HepG2 (cell line): Measurements from ENCODE around the gene RNF126. TPM values are rescaled to one million over a fixed set of nuclear protein-coding genes. Genes with fewer than 3 reads are reported as not detected.

Experiments
- ATAC-seq: fragments of 200-7000 bp; cut with Tn5 transposase; 3 replicates; pipeline ENCODE4 v1.9.1; 2020; ENCODE audit warnings: mild to moderate bottlenecking, moderate library complexity
- Bru-seq: library from RNA; stranded (reverse); fragments of 400-500 nt; gene quantifications from one replicate; lab custom pipeline; 2021; lab: Mats Ljungman, UMichigan
- BruChase-seq, 2 experiments: library from RNA; stranded (reverse); fragments of 400-500 nt; gene quantifications; one replicate each; lab custom pipeline; 2021; lab: Mats Ljungman, UMichigan
- BruUV-seq: library from RNA; stranded (reverse); fragments of 400-500 nt; replicated peaks from 2 replicates; lab custom pipeline; 2021; lab: Mats Ljungman, UMichigan
- CTCF ChIA-PET: fragments of 300-600 bp; formaldehyde crosslinking; extraction: SDS; loops from one replicate; lab custom pipeline; 2021; ENCODE audit warnings: low total read pairs, inconsistent platforms, low intra/inter-chr PET ratio; lab: Yijun Ruan, JAX
- POLR2A ChIA-PET: fragments of 350-600 bp; sonication (Branson Sonifier 250); formaldehyde crosslinking; loops from one replicate; lab custom pipeline; 2020; ENCODE audit warnings: antibody characterized with exemption, inconsistent platforms; lab: Yijun Ruan, JAX
- DNase-seq: peaks from one replicate; pipeline ENCODE4 v3.0.0-alpha.2; 2015; ENCODE audit warnings: low spot score
- FAIRE-seq: peaks from 3 replicates; lab custom pipeline; 2011; peaks lifted over from hg19 to GRCh38; lab: Jason Lieb, UNC
- H2AFZ ChIP-seq: one replicate; pipeline ENCODE4 v1.6.1; 2011; ENCODE audit warnings: low read length, inconsistent platforms
- H3K27ac ChIP-seq: fragments of 300-600 bp; 3 replicates; pipeline ENCODE4 v1.8.0; 2011; ENCODE audit warnings: mixed run types, mild to moderate bottlenecking, mixed read lengths, low read length, inconsistent platforms; ENCODE audit not compliant: insufficient read depth; ENCODE audit errors: extremely low read length
- H3K27me3 ChIP-seq, 2 experiments: fragments of 200-600 bp in 1 of 2; 2 replicates in 1 of 2; 3 replicates in 1 of 2; pipeline versions ENCODE4 v1.6.0 to v1.8.0; 2011; ENCODE audit warnings: low read length in 2 of 2, mild to moderate bottlenecking in 2 of 2, moderate library complexity in 2 of 2, inconsistent platforms in 1 of 2; ENCODE audit not compliant: insufficient read depth in 2 of 2, control insufficient read depth in 1 of 2
- H3K36me3 ChIP-seq, 2 experiments: fragments of 200-600 bp in 1 of 2; replicated peaks in 1 of 2; 2 replicates in 1 of 2; 3 replicates in 1 of 2; pipeline versions ENCODE4 v1.5.1 to v1.8.0; 2011; ENCODE audit warnings: low read length in 2 of 2, inconsistent platforms in 1 of 2; ENCODE audit not compliant: insufficient read depth in 2 of 2, control insufficient read depth in 1 of 2
- H3K4me1 ChIP-seq: 2 replicates; pipeline ENCODE4 v1.5.1; 2012; ENCODE audit warnings: low read length, inconsistent platforms; ENCODE audit not compliant: insufficient read depth
- H3K4me2 ChIP-seq: 2 replicates; pipeline ENCODE4 v1.6.0; 2011; ENCODE audit warnings: low read depth, low read length, inconsistent platforms
- H3K4me3 ChIP-seq, 3 experiments: fragments of 200-600 bp in 1 of 3; sonication (generic), shearing (Covaris generic) in 1 of 3; replicated peaks in 1 of 3; 2 replicates each; pipeline ENCODE4 v1.5.1; 2011 to 2016; ENCODE audit warnings: low read length in 3 of 3, inconsistent platforms in 2 of 3, low read depth in 2 of 3, mild to moderate bottlenecking in 2 of 3, control low read depth in 1 of 3, mixed read lengths in 1 of 3; ENCODE audit not compliant: insufficient read depth in 1 of 3
- H3K79me2 ChIP-seq: one replicate; pipeline ENCODE4 v1.6.1; 2011; ENCODE audit warnings: low read length, inconsistent platforms; ENCODE audit not compliant: insufficient read depth
- H3K9ac ChIP-seq: 2 replicates; pipeline ENCODE4 v1.6.0; 2011; ENCODE audit warnings: mild to moderate bottlenecking, low read depth, low read length, inconsistent platforms; ENCODE audit not compliant: insufficient read depth
- H3K9me3 ChIP-seq: 2 replicates; pipeline ENCODE4 v1.5.1; 2012; ENCODE audit warnings: mild to moderate bottlenecking, low read length
- H4K20me1 ChIP-seq: 2 replicates; pipeline ENCODE4 v1.6.0; 2011; ENCODE audit warnings: inconsistent platforms, mild to moderate bottlenecking, low read length, moderate library complexity; ENCODE audit not compliant: insufficient read depth
- ARNTL ChIP-seq: sonication (generic); formaldehyde crosslinking; IDR thresholded peaks from 2 replicates; pipeline ENCODE4 v1.4.0; 2020; ENCODE audit warnings: mild to moderate bottlenecking, missing genetic modification reagents
- HNRNPLL ChIP-seq: fragments of 200-400 bp; formaldehyde crosslinking; IDR thresholded peaks from 2 replicates; pipeline ENCODE4 v1.6.1; 2017; ENCODE audit warnings: mild to moderate bottlenecking, low read depth, low read length; ENCODE audit not compliant: poor library complexity, severe bottlenecking
- MED1 ChIP-seq: sonication (generic); formaldehyde crosslinking; IDR thresholded peaks from 2 replicates; pipeline ENCODE4 v1.4.0; 2020; ENCODE audit warnings: missing genetic modification reagents
- MTA3 ChIP-seq: sonication (generic); formaldehyde crosslinking; IDR thresholded peaks from 2 replicates; pipeline ENCODE4 v1.4.0; 2020; ENCODE audit warnings: missing genetic modification reagents
- PAXIP1 ChIP-seq: sonication (generic); formaldehyde crosslinking; conservative IDR thresholded peaks from 2 replicates; pipeline ENCODE4 v1.4.0; 2020; ENCODE audit warnings: mild to moderate bottlenecking, missing genetic modification reagents, moderate library complexity
- THRA ChIP-seq: sonication (generic); formaldehyde crosslinking; IDR thresholded peaks from 2 replicates; pipeline ENCODE4 v1.4.0; 2020; ENCODE audit warnings: missing genetic modification reagents, borderline replicate concordance
- ZNF335 ChIP-seq: sonication (generic); formaldehyde crosslinking; IDR thresholded peaks from 2 replicates; pipeline ENCODE4 v1.4.0; 2020; ENCODE audit warnings: missing genetic modification reagents
- WGBS: methylation state at CpG from one replicate; pipeline ENCODE4 v1.1.6; 2017; ENCODE audit warnings: low lambda C conversion rate; 5-methylcytosine and 5-hydroxymethylcytosine counted together
- in situ Hi-C: cut with HindIII; loops from 2 replicates; pipeline ENCODE4 v1.10.0; 2017; ENCODE audit warnings: low pct_unique_long_range_greater_than_20kb; ENCODE audit not compliant: extremely low pct_ligation_motif_present
- intact Hi-C: fragments of 100-400 bp; cut with micrococcal nuclease; formaldehyde crosslinking; loops from one replicate; pipeline ENCODE4 v1.10.0; 2022; ENCODE audit not compliant: unreplicated experiment
- long read RNA-seq, 2 experiments: library from RNA in 1 of 2; library from polyadenylated mRNA in 1 of 2; stranded (forward) in 1 of 2; unstranded in 1 of 2; transcript quantifications; one replicate each; pipeline ENCODE4 v2.0.0, GENCODE V29; 2019 to 2022
- polyA minus RNA-seq, 3 experiments: library from RNA; depleted of rRNA, polyadenylated mRNA; stranded (reverse); fragments of >200 nt; gene quantifications; 2 replicates each; pipeline ENCODE4 v1.2.3, GENCODE V29; 2011; ENCODE audit warnings: low replicate concordance in 1 of 3
- polyA plus RNA-seq, 8 experiments: library from polyadenylated mRNA; depleted of rRNA in 3 of 8; stranded (reverse) in 7 of 8; unstranded in 1 of 8; fragments of >200 nt; fragmentation: Illumina TruSeq in 4 of 8; extraction: Trizol in 4 of 8; gene quantifications; 2 replicates each; pipeline versions ENCODE4 v1.2.1 to v1.2.3, GENCODE V29; 2011 to 2016; ENCODE audit warnings: low read depth in 4 of 8, missing spikeins in 1 of 8, mixed read lengths in 1 of 8; ENCODE audit not compliant: insufficient read depth in 1 of 8
- total RNA-seq, 5 experiments: library from RNA; depleted of rRNA; stranded (reverse); fragments of >200 nt; fragmentation: Illumina TruSeq; extraction: Trizol; gene quantifications; 2 replicates each; pipeline ENCODE4 v1.2.3, GENCODE V29; 2016; ENCODE audit warnings: low read depth in 1 of 5
- TF ChIP-seq, protein P1 (sequence below): sonication (generic); formaldehyde crosslinking; IDR thresholded peaks from 2 replicates; pipeline ENCODE4 v1.4.0; 2020; ENCODE audit warnings: mild to moderate bottlenecking, missing genetic modification reagents

The RNF126 gene
- total RNA-seq (2016; rRNA removed; fragmentation: Illumina TruSeq; extraction: Trizol) (18.5 and 34.0 TPM in 2 replicates), polyA plus RNA-seq (2011; rRNA removed) (23.2 and 24.6 TPM in 2 replicates), polyA minus RNA-seq (2011; rRNA and poly(A)+ RNA removed; ENCODE audit: low replicate concordance) (10.7 and 26.6 TPM in 2 replicates), Bru-seq, nascent RNA (percentile 64 among the genes with signal in this experiment), BruChase-seq, experiment 1, labeled RNA remaining after a 6-hour chase (percentile 86 among the genes with signal in this experiment), BruChase-seq, experiment 2, labeled RNA remaining after a 2-hour chase (percentile 78 among the genes with signal in this experiment)
- total RNA-seq (2016; cell fraction: cytosol; rRNA removed; fragmentation: Illumina TruSeq; extraction: Trizol; ENCODE audit: low read depth) = 60.7 and 62.9 TPM in 2 replicates
- total RNA-seq (2016; cell fraction: insoluble cytoplasmic fraction; rRNA removed; fragmentation: Illumina TruSeq; extraction: Trizol) = 14.0 and 32.5 TPM in 2 replicates
- 51.8 and 70.5 TPM in 2 replicates for total RNA-seq (2016; cell fraction: membrane; rRNA removed; fragmentation: Illumina TruSeq; extraction: Trizol)
- total RNA-seq (2016; cell fraction: nucleus; rRNA removed; fragmentation: Illumina TruSeq; extraction: Trizol) = 20.4 and 26.7 TPM in 2 replicates
- 21.4 and 33.6 TPM in 2 replicates for polyA plus RNA-seq (2011; cell fraction: cytosol; rRNA removed)
- 96.9 and 98.7 TPM in 2 replicates for polyA plus RNA-seq (2011; cell fraction: nucleus; rRNA removed)
- 47.4 and 51.2 TPM in 2 replicates for polyA plus RNA-seq (2012)
- 83.7 and 90.8 TPM in 2 replicates for polyA plus RNA-seq (2016; cell fraction: cytosol; fragmentation: Illumina TruSeq; extraction: Trizol; ENCODE audit: low read depth)
- 29.9 and 39.9 TPM in 2 replicates for polyA plus RNA-seq (2016; cell fraction: insoluble cytoplasmic fraction; fragmentation: Illumina TruSeq; extraction: Trizol; ENCODE audit: low read depth)
- polyA plus RNA-seq (2016; cell fraction: membrane; fragmentation: Illumina TruSeq; extraction: Trizol; ENCODE audit: low read depth) = 79.7 and 88.6 TPM in 2 replicates
- 75.9 and 77.0 TPM in 2 replicates for polyA plus RNA-seq (2016; cell fraction: nucleus; fragmentation: Illumina TruSeq; extraction: Trizol; ENCODE audit: insufficient read depth, low read depth)
- polyA minus RNA-seq (2011; cell fraction: cytosol; rRNA and poly(A)+ RNA removed) = 18.3 and 21.9 TPM in 2 replicates
- 28.0 and 36.3 TPM in 2 replicates for polyA minus RNA-seq (2011; cell fraction: nucleus; rRNA and poly(A)+ RNA removed)
- long read RNA-seq, experiment 1, transcript RNF126-201 (9 exons, 1,694 nt) = major isoform, 66 of 97 reads
- long read RNA-seq, experiment 1, partial matches to known transcripts = 7 of 97 reads
- long read RNA-seq, experiment 1, other reads (novel, unspliced or antisense) = 20 of 97 reads
- long read RNA-seq, experiment 2, transcript RNF126-201 (9 exons, 1,694 nt) = major isoform, 116 of 211 reads
- long read RNA-seq, experiment 2, transcript RNF126-207 (9 exons, 1,671 nt) = minor isoform, 5 of 211 reads
- long read RNA-seq, experiment 2, transcript RNF126-203 (9 exons, 963 nt) = minor isoform, 9 of 211 reads
- long read RNA-seq, experiment 2, partial matches to known transcripts = 25 of 211 reads
- long read RNA-seq, experiment 2, other reads (novel, unspliced or antisense) = 55 of 211 reads

DNA sequence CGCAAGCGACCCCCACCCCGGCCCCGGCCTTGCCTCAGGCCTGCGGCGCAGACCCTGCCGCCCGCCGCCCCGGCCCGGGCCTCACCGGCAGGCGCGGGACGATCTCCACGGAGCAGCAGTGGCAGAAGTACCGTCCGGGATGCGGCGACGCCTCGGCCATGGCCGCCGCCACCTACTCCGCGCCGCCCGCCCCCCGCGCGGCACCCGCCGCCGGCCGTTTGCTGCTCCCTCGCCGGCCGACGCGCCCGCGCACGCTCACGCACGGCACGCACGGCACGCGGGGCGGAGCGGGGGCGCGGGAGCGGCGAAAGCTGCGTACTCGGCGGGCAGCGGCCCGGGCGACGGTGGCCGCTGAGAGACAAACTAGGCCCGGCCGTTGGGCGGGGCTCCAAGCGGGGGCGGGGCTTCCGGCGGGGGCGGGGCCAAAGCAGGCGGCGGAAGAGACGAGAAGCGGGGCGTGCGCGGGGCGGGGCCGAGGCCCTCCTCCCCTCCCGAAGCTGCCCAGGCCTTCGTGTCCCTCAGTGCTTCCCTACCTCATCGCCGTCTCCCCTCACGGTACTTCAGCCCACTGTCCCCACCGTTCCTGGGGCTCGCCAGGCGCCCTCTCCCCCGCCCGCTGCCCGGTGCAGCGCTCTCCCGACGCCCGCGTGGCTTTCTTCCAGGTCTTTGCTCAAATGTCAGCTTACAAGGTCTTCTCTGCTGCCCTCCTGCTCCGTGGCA is at the start of gene RNF126:
Gene RNF126 (minus strand): TSS at position 253 of the 720 bp plus-strand sequence. CDS start 93 bp downstream, at position 160.
- no peak within 1 kb of the TSS for H2AFZ ChIP-seq
- TF ChIP-seq MED1 (CRISPR knock-in tag) (peak; percentile 38), PAXIP1 (CRISPR knock-in tag) (peak; percentile 15; the same call in 1 of the 2 replicates), ARNTL (CRISPR knock-in tag) (0 out of 2 replicates have a peak, but pooled peaks have one; percentile 21), ZNF335 (CRISPR knock-in tag) (peak; percentile 25; the same call in 1 of the 2 replicates), THRA (no peak; the same call in 1 of the 2 replicates), MTA3 (CRISPR knock-in tag) (no peak), HNRNPLL (peak; percentile 88)
- TF ChIP-seq, protein P1, sequence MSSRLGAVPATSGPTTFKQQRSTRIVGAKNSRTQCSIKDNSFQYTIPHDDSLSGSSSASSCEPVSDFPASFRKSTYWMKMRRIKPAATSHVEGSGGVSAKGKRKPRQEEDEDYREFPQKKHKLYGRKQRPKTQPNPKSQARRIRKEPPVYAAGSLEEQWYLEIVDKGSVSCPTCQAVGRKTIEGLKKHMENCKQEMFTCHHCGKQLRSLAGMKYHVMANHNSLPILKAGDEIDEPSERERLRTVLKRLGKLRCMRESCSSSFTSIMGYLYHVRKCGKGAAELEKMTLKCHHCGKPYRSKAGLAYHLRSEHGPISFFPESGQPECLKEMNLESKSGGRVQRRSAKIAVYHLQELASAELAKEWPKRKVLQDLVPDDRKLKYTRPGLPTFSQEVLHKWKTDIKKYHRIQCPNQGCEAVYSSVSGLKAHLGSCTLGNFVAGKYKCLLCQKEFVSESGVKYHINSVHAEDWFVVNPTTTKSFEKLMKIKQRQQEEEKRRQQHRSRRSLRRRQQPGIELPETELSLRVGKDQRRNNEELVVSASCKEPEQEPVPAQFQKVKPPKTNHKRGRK (CRISPR knock-in tag) = no peak

More for the DNA sequence above, at the start of gene RNF126:
- FAIRE-seq = no peak
- ATAC-seq = peak; percentile 24
- peaks cover 1 to 9% of the 10 kb centered on the region in 2 experiments; a peak in 3 of 5 replicates for H3K36me3 ChIP-seq
- H3K9ac ChIP-seq = peak within 1 kb of the TSS; percentile 91
- H3K9me3 ChIP-seq = no peaks in the 10 kb centered on the region; the same call in 1 of the 2 replicates
- H3K4me3 ChIP-seq = peak within 1 kb of the TSS; percentile 76 to 99 (median 96)
- H3K4me1 ChIP-seq = peaks cover 53% of the 10 kb centered on the region
- DNase-seq = peak; percentile 73
- ChIA-PET POLR2A (interaction anchor here (0.5 to 1.7 kb wide), 18 partner anchors 12 to 197 kb away, joined by 3 to 11 read pairs (median 4); partner anchors contain the start of gene FSTL3), CTCF (interaction anchor here (1.7 kb wide), 1 partner anchor 71 kb away, joined by 8 read pairs; no protein-coding TSS in a partner anchor)
- H3K27me3 ChIP-seq = no peaks in the 10 kb centered on the region; a peak in 1 of 5 replicates
- H3K4me2 ChIP-seq = peak within 1 kb of the TSS; percentile 83
- WGBS = 32% methylated on average over 15 of the region's 97 CpGs
- in situ Hi-C loops (no loop called here), intact Hi-C loops (loop anchor here (1.0 to 10.0 kb wide), 3 partner anchors 71 to 262 kb away; partner anchors contain the start of genes ARID3A and HCN2)
- no TSS peak for BruUV-seq
- H3K79me2 ChIP-seq = peaks cover 48% of the 10 kb centered on the region
- H4K20me1 ChIP-seq = peaks cover 34% of the 10 kb centered on the region
- H3K27ac ChIP-seq = peak within 1 kb of the TSS; percentile 96
